HepG2 (cell line): Measurements from ENCODE around the gene QKI. TPM values are rescaled to one million over a fixed set of nuclear protein-coding genes. Genes with fewer than 3 reads are reported as not detected.
A peak's percentile ranks its signal among the peaks of the same experiment; 100 is the strongest.

Experiments used
- ADNP ChIP-seq: sonication (generic); formaldehyde crosslinking; IDR thresholded peaks from 2 replicates; pipeline ENCODE4 v1.4.0; 2020; ENCODE audit warnings: missing genetic modification reagents
- FOXA3 ChIP-seq: IDR thresholded peaks from 2 replicates; pipeline ENCODE4 v1.6.1; 2016; ENCODE audit warnings: missing genetic modification reagents, missing compliant biosample characterization
- FOXC1 ChIP-seq: sonication (generic); formaldehyde crosslinking; IDR thresholded peaks from 2 replicates; pipeline ENCODE4 v1.8.0; 2022; ENCODE audit warnings: mild to moderate bottlenecking, missing genetic modification reagents, borderline replicate concordance
- HOXD1 ChIP-seq: sonication (generic); formaldehyde crosslinking; IDR thresholded peaks from 2 replicates; pipeline ENCODE4 v1.5.0; 2020; ENCODE audit warnings: missing genetic modification reagents
- LCORL ChIP-seq, 2 experiments: fragments of 450-650 bp in 1 of 2; sonication (generic) in 1 of 2; formaldehyde crosslinking in 1 of 2; IDR thresholded peaks; 2 replicates each; pipeline versions ENCODE4 v1.5.0 to v1.6.1; 2017 to 2020; ENCODE audit warnings: antibody characterized with exemption in 1 of 2, missing genetic modification reagents in 1 of 2
- NFATC3 ChIP-seq: sonication (generic); formaldehyde crosslinking; IDR thresholded peaks from 2 replicates; pipeline ENCODE4 v1.5.1; 2020; ENCODE audit warnings: mild to moderate bottlenecking, missing genetic modification reagents
- NFIB ChIP-seq: sonication (generic); formaldehyde crosslinking; IDR thresholded peaks from 2 replicates; pipeline ENCODE4 v1.9.0; 2021; ENCODE audit warnings: missing genetic modification reagents, mild to moderate bottlenecking, borderline replicate concordance
- PHB2 ChIP-seq: fragments of 450-650 bp; IDR thresholded peaks from 2 replicates; pipeline ENCODE4 v1.6.1; 2018; ENCODE audit not compliant: partially characterized antibody
- ZNF607 ChIP-seq: sonication (generic); formaldehyde crosslinking; IDR thresholded peaks from 2 replicates; pipeline ENCODE4 v1.5.1; 2020; ENCODE audit warnings: missing genetic modification reagents, mild to moderate bottlenecking, borderline replicate concordance
- ZNF772 ChIP-seq: sonication (generic); formaldehyde crosslinking; IDR thresholded peaks from 2 replicates; pipeline ENCODE4 v1.5.0; 2020; ENCODE audit warnings: mild to moderate bottlenecking, missing genetic modification reagents
- ZSCAN25 ChIP-seq: sonication (generic); formaldehyde crosslinking; IDR thresholded peaks from 2 replicates; pipeline ENCODE4 v1.8.0; 2022; ENCODE audit warnings: mild to moderate bottlenecking, missing genetic modification reagents
- polyA plus RNA-seq, 8 experiments: library from polyadenylated mRNA; depleted of rRNA in 3 of 8; stranded (reverse) in 7 of 8; unstranded in 1 of 8; fragments of >200 nt; fragmentation: Illumina TruSeq in 4 of 8; extraction: Trizol in 4 of 8; gene quantifications; 2 replicates each; pipeline versions ENCODE4 v1.2.1 to v1.2.3, GENCODE V29; 2011 to 2016; ENCODE audit warnings: low read depth in 4 of 8, missing spikeins in 1 of 8, mixed read lengths in 1 of 8; ENCODE audit not compliant: insufficient read depth in 1 of 8
- total RNA-seq, 5 experiments: library from RNA; depleted of rRNA; stranded (reverse); fragments of >200 nt; fragmentation: Illumina TruSeq; extraction: Trizol; gene quantifications; 2 replicates each; pipeline ENCODE4 v1.2.3, GENCODE V29; 2016; ENCODE audit warnings: low read depth in 1 of 5
- TF ChIP-seq, protein P1 (sequence below): IDR thresholded peaks from 2 replicates; pipeline ENCODE4 v1.6.1; 2012; ENCODE audit warnings: inconsistent platforms
- TF ChIP-seq, protein P2 (sequence below): sonication (generic); formaldehyde crosslinking; IDR thresholded peaks from 2 replicates; pipeline ENCODE4 v1.5.1; 2020; ENCODE audit warnings: mild to moderate bottlenecking, missing genetic modification reagents
- TF ChIP-seq, protein P3 (sequence below): IDR thresholded peaks from 2 replicates; pipeline ENCODE4 v1.6.1; 2016; ENCODE audit warnings: mild to moderate bottlenecking
- TF ChIP-seq, protein P4 (sequence below): sonication (generic); formaldehyde crosslinking; IDR thresholded peaks from 2 replicates; pipeline ENCODE4 v1.4.0; 2020; ENCODE audit warnings: missing genetic modification reagents, mild to moderate bottlenecking, borderline replicate concordance

QKI gene
- total and polyA plus RNA-seq, 2 of the 13 experiments (the other 11 are each of a cell fraction or from before 2014, with no cell fraction given) = 136 to 137 TPM

DNA sequence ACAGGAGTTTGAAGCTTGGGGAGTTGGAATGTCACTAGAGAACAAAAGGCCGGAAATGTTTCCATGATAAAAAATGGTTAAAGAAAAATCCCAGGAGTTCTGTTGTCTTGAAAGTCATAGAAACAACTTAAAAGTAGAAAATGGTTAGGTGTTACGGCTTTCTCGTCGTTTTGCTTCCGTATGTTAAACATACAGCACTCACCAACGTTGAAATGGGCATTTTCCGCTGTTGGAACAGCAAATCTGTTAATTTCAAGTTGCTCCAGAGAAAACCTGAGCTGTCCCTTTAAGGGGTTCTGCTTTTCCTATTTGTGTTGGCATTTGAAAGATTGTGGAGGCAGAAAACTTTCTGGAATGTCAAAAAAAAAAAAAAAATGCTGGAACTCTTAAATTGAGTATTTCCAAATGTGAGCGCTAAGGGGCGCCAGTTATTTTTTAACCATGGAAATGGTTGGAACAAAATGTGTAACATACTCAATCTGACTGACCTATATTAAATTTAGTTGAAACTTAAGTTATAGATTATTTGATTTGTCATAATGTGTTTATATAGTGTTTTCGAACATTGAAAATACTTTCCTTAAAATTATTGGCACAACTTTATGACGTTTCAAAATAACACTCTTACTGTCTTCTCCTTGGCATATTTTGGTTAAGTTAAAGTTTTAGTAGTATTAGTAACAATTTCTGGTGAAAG, 2.2 kb downstream of the QKI start (continued):
- TF ChIP-seq ZSCAN25 (CRISPR knock-in tag) = no peak
- TF ChIP-seq FOXA3 (CRISPR knock-in tag) = 0 out of 2 replicates have a peak, but pooled peaks have one; percentile 25
- TF ChIP-seq, protein P1, sequence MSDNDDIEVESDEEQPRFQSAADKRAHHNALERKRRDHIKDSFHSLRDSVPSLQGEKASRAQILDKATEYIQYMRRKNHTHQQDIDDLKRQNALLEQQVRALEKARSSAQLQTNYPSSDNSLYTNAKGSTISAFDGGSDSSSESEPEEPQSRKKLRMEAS = no peak
- TF ChIP-seq, protein P2, sequence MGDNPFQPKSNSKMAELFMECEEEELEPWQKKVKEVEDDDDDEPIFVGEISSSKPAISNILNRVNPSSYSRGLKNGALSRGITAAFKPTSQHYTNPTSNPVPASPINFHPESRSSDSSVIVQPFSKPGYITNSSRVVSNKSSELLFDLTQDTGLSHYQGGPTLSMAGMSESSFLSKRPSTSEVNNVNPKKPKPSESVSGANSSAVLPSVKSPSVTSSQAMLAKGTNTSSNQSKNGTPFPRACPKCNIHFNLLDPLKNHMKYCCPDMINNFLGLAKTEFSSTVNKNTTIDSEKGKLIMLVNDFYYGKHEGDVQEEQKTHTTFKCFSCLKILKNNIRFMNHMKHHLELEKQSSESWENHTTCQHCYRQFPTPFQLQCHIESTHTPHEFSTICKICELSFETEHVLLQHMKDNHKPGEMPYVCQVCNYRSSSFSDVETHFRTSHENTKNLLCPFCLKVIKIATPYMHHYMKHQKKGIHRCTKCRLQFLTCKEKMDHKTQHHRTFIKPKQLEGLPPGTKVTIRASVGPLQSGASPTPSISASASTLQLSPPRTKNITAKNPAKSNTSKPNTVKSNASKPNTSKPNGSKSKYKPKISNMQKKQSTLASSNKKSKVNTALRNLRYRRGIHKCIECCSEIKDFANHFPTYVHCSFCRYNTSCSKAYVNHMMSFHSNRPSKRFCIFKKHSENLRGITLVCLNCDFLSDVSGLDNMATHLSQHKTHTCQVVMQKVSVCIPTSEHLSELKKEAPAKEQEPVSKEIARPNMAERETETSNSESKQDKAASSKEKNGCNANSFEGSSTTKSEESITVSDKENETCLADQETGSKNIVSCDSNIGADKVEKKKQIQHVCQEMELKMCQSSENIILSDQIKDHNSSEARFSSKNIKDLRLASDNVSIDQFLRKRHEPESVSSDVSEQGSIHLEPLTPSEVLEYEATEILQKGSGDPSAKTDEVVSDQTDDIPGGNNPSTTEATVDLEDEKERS (CRISPR knock-in tag) = no peak
- TF ChIP-seq, protein P3, sequence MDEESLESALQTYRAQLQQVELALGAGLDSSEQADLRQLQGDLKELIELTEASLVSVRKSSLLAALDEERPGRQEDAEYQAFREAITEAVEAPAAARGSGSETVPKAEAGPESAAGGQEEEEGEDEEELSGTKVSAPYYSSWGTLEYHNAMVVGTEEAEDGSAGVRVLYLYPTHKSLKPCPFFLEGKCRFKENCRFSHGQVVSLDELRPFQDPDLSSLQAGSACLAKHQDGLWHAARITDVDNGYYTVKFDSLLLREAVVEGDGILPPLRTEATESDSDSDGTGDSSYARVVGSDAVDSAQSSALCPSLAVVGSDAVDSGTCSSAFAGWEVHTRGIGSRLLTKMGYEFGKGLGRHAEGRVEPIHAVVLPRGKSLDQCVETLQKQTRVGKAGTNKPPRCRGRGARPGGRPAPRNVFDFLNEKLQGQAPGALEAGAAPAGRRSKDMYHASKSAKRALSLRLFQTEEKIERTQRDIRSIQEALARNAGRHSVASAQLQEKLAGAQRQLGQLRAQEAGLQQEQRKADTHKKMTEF (CRISPR knock-in tag) = peak; percentile 60
- 0 out of 2 replicates have a peak, but pooled peaks have one; percentile 22 for TF ChIP-seq ZNF772 (CRISPR knock-in tag)
- TF ChIP-seq ADNP (CRISPR knock-in tag) = no peak
- TF ChIP-seq PHB2 = no peak
- no peak for TF ChIP-seq NFIB (CRISPR knock-in tag)
- peak; percentile 47; the same call in 1 of the 2 replicates for TF ChIP-seq LCORL (IDR thresholded peaks at IDR 0.05)
- peak; percentile 23; the same call in 1 of the 2 replicates for TF ChIP-seq LCORL (CRISPR knock-in tag; IDR thresholded peaks at IDR 0.05)
- no peak for TF ChIP-seq HOXD1 (CRISPR knock-in tag)
- TF ChIP-seq, protein P4, sequence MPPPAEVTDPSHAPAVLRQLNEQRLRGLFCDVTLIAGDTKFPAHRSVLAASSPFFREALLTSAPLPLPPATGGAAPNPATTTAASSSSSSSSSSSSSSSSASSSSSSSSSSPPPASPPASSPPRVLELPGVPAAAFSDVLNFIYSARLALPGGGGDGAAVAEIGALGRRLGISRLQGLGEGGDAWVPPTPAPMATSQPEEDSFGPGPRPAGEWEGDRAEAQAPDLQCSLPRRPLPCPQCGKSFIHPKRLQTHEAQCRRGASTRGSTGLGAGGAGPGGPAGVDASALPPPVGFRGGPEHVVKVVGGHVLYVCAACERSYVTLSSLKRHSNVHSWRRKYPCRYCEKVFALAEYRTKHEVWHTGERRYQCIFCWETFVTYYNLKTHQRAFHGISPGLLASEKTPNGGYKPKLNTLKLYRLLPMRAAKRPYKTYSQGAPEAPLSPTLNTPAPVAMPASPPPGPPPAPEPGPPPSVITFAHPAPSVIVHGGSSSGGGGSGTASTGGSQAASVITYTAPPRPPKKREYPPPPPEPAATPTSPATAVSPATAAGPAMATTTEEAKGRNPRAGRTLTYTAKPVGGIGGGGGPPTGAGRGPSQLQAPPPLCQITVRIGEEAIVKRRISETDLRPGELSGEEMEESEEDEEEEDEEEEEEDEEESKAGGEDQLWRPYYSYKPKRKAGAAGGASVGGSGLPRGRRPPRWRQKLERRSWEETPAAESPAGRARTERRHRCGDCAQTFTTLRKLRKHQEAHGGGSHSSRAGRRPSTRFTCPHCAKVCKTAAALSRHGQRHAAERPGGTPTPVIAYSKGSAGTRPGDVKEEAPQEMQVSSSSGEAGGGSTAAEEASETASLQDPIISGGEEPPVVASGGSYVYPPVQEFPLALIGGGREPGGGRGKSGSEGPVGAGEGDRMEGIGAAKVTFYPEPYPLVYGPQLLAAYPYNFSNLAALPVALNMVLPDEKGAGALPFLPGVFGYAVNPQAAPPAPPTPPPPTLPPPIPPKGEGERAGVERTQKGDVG (CRISPR knock-in tag) = no peak
- no peak for TF ChIP-seq ZNF607 (CRISPR knock-in tag)
- TF ChIP-seq NFATC3 (CRISPR knock-in tag) = no peak
- no peak for TF ChIP-seq FOXC1 (CRISPR knock-in tag)
